ENCODE measurements around the gene MSI2.
"Not testable (repeated sequence)": the region's sequence is repeated elsewhere in the genome, so short reads cannot be mapped to it uniquely, and the experiment has no call there.

The MSI2 gene

GRCh38 chr17:57294629-57295501 is 38.5 kb downstream of the MSI2 start:
- no peak for DNase-seq

GRCh38 chr17:57295526-57296023 is 39.3 kb downstream of the MSI2 start:
- no peak for DNase-seq

GRCh38 chr17:57296231-57296630 is 39.9 kb downstream of the MSI2 start:
- DNase-seq: no peak

DNA sequence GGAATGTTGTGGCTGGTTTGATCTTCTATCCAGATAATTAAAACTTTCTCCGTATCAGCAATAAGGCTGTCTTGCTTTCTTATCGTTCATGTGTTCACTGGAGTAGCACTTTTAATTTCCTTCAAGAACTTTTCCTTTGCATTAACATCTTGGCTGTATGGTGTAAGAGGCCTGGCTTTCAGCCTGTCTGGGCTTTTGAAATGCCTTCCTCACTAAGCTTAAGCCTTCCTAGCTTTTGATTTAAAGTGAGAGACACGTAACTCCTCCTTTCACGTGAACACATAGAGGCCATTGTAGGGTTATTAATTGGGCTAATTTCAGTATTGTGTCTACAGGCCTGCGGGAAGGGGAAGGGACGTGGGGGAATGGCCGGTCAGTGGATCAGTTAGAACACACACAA is 42.9 kb downstream of the MSI2 start:
- no peak for DNase-seq

GRCh38 chr17:57300592-57300991 is 44.3 kb downstream of the MSI2 start:
- DNase-seq: not testable (repeated sequence)

- no peak for DNase-seq
Observed at GRCh38 chr17:57302690-57303465, 46.6 kb downstream of the MSI2 start.

- no peak for DNase-seq
Observed at GRCh38 chr17:57305144-57305728, 48.9 kb downstream of the MSI2 start.

GRCh38 chr17:57305908-57306504 is 49.7 kb downstream of the MSI2 start:
- DNase-seq: no peak

DNA sequence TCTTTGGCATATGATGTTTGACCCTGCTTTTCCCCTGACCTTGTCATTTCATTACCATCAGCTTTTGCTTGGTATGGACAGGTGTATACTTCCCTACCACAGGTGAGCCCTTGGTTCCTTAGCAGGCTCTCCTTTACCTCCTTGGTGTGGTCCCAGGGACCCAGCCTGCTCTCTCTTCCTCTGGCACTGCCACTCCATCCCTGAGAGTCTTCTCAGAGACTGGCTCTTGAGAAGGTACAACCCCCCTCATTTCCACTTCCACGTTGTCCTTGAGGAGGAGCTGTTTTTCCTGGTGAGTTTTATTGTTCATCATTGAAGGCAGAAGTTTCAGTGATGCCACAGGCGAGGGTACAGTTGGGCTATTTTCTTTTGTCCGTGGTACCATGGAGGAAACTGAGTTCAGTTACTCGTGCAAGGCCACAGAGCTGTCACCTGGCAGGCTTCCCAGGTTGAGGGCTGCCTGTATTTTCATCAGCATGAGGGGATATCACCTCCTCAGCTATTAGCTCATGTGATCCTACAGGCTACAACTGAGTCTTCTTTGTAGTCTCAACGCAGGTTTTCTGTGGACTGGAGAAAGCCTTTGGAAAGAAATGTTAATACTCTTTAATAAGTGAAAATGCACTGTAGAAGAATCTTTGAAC is 52.3 kb downstream of the MSI2 start:
- DNase-seq: no peak

DNA sequence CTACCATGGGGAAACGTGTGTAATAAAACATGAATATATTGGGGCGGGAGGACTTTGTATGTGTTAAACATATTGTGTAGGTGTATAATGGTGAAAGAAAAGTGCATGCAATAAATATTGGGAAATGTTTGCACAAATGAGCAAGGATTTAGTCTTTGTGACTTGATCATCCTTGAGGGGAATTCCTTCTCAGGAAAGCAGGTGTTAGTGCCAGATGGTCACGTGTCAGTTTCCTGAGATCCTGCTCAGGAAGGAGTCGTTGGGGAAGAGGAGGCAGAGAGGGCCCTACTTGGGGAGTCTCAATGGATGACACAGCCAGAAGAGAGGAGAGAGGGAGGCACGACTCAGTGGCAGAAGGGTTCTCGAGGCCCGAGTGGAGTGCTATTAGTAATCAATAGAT is 53.2 kb downstream of the MSI2 start:
- DNase-seq: no peak

DNA sequence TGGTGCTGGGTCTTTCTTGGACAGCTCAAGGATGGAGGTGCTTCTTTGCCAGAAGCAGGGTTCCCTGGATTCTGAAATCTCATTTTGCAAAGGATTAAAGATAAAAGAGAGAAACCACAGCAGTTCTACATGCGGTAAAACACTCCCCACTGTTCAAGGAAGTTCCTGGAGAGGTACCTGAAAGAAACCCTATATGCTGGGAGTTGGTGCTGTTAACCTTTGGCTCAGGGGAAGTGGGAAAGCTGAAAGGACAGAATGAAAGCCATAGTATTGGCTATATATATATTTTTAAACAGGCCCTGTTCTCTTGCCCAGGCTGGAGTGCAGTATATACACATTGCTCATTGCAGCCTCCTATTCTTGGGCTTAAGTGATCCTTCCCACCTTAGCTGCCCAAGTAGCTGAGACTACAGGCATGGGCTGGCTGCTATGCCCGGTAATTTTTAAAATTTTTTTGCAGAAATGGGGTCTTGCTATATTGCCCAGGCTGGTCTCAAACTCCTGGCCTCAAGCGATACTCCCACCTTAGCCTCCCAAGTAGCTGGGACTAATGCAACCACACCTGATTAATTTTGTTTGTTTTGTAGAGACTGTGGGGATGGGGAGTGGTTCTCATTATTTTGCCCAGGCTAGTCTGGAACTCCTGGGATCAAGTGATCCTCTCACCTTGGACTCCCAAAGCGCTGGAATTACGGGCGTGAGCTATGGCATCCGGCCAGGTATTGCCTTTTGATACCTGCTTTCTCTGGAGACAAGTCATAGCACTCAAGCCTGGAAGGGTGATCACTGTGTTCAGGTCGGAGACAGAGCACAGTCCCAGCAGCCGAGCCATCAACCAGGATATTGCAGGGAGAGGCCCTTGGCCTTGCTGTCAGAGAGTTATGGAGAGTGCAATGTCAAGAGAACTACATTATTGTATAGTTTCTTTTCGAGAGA is 55.2 kb downstream of the MSI2 start:
- no peak for DNase-seq

DNA sequence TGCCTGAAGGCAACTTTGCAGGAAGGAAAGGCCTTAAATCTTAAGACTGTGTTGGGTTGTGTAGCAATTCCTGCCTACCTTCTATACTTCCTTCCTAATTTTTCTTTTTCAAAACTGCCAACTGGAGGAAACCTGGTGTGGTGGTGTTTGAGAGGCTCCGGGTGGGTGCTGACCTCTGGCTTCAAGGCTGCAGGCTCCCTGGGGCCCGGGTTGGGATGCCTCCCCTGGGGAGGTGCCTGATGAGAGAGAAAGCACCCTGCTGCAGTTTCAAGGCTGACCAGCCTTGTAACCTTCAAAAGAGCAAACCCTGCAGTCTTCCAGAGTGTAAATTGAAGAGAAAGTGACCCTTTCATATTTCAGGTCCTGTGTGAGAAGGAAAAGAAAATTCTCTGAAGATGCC is 55.9 kb downstream of the MSI2 start:
- DNase-seq: no peak

DNA sequence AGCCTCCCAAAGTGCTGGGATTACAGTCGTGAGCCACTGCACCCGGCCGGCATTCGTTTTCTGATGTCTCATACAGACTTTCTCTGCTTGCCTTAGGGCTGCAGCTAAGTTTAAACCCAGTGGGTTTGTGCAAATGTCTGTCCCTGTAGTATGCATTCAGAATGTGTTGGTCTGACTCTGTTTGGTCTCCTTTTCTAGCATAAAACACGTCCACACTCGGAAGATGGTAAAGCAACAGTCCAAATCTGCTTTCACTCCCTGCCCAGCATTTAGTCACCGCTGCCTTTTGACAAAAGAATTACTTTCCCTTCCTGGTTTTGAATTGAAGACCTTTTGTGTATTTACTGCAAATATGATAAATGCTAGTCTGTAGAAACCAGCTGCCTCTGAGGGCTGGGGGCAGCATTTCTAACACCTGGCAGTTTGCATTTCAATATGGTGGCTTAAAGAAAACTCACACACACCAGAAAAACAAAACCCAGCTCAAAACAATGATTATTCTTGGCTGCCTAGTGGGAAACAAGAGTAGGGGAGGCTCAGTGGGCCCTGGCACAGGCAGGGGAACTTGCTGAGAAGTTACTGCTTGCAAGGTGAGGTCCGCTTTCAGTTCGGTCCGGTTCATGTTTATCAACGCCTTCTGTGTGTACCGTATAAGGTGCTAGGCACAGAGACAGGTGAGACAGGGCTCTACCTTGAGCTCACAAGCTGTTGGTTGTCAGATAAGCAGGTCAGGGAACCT is 56.9 kb downstream of the MSI2 start:
- no peak for DNase-seq

DNA sequence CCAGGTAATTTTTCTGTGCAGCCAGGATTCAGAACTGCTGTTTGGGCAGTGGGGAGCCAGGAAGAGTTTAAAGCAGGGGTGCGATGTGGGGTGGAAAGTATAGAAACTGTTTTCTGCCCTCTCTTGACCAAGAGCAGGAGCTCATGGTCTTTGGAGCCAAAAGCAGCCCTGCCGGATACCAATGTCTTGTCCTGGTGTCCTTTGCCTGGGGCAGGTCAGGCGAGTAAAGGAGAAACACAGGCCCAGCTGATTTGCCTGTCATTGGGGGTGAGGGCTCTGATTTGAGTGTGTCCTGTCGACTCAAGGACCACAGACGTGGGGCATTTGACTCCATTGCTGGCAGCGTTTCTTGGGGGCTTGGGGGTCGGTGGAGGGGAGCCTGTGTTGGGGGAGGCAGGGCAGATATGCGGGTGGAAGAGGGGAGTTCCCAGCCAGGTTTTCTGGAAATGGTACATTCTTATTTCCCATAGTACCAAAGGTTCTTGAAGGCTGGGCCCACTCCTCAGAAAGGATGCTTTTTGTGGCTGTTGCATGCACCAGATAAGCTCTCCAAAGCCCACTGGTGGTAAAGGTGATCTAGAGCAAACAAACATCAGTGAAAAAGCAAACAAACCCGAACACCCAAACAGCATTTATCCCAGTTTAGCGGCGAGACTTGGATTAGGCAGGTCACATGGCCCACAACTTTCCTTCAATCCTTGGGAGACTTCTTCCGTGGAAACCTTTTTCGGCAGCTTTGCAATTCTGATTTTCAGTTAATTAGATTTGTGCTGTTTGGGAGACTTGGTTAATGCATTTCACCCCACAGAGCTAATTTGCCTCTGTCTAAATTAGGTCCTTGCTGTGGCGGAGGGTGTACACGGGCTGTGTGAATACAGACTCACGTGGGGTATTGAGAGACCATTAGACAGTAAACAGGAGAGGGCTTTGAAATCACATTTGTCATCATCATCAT is 59.0 kb downstream of the MSI2 start:
- no peak for DNase-seq

DNA sequence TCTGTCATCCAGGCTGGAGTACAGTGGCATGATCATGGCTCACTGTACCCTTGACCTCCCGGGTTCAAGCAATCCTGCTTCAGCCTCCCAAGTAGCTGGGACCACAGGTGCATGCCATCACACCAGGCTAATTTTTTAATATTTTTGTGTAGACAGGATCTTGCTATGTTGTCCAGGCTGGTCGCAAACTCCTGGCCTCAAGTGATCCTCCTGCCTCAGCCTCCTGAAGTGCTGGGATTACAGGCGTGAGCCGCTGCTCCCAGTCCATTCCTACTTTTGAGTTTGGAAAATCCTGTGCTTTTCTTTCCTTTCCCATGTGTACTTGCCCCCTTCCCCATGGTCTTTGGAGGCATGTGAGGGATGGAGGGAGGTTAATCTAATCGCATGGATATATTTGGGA is 60.0 kb downstream of the MSI2 start:
- DNase-seq: no peak

GRCh38 chr17:57317079-57317478 is 60.8 kb downstream of the MSI2 start:
- DNase-seq: no peak

- no peak for DNase-seq
Observed at GRCh38 chr17:57318913-57319312, 62.6 kb downstream of the MSI2 start.

GRCh38 chr17:57319806-57320205 is 63.5 kb downstream of the MSI2 start:
- no peak for DNase-seq

- no peak for DNase-seq
Observed at GRCh38 chr17:57323391-57323790, 67.1 kb downstream of the MSI2 start.
